ENCODE measurements around the gene AGBL4.

AGBL4 gene

DNA sequence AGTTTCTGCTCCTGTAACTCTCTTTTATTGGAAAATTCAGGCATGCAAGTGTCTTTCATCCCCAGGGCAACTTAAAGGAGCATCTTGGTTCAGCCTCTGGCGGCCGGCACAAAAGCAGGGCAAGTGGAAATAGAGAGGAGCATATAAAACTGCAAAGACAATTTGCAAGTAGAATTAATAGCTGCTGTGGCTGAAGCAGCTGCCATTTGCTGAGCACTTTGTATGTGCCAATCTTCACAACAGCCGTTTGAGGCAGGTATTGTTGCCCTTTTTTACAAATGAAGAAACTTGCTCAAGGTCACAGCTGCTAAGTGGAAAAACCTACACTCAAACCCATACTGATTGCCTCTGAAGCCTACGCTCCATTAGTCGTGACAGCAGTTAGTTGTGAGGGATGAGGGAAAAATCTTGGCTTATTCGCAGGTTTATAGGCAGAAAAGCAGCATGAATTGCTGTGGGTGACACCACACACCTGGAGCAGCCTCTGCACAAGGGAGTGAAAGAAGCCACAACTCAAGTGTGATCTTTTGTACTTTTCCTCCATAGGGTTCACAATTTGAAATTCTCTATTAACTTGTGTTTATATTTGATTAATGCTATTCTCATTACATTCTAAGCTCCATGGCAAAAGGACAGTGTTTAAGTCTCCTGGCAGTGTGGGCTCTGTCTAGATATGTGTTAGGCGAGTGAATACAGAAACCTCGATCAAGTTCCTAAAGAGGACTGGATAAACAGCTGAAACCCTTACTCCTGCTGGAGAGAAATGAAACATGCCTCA, 1148.0 kb downstream of the AGBL4 start:
- TF ChIP-seq ZBTB7A (IDR thresholded peaks at IDR 0.05; ENCODE audit: low read depth), result no peak

DNA sequence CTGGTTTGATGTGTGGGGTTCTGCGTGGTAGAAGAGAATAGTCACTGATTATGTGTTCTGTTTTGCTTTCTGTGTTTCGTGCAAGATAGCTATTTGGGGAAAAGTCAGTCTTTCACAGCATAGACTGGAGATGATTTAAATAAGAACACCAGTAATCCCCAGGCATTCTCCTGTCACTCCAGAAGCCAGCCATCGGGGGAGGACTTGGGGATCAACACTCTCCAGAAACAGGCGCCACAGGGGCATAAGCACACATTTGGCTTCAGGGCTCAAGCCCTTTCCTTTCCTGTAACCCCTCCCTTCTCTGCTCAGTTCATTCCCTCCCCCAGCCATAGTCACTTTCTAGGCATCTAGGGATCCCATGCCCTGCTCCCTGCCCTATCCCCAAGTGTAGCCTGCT, 1149.8 kb downstream of the AGBL4 start:
- TF ChIP-seq, protein P1, sequence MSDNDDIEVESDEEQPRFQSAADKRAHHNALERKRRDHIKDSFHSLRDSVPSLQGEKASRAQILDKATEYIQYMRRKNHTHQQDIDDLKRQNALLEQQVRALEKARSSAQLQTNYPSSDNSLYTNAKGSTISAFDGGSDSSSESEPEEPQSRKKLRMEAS (IDR thresholded peaks at IDR 0.05), result no peak
- TF ChIP-seq RAD21 (IDR thresholded peaks at IDR 0.05; ENCODE audit: low read depth) (no peak), CREB1 (IDR thresholded peaks at IDR 0.05; ENCODE audit: low read depth) (no peak), TEAD4 (IDR thresholded peaks at IDR 0.05) (no peak), TCF12 (IDR thresholded peaks at IDR 0.05; ENCODE audit: low read depth) (no peak), EP300 (IDR thresholded peaks at IDR 0.05; ENCODE audit: borderline replicate concordance) (no peak), YY1 (IDR thresholded peaks at IDR 0.05; ENCODE audit: low read depth) (no peak), NFIC (IDR thresholded peaks at IDR 0.05) (no peak), TAF1 (IDR thresholded peaks at IDR 0.05; ENCODE audit: low read depth) (no peak), FOXM1 (IDR thresholded peaks at IDR 0.05; ENCODE audit: borderline replicate concordance, low read depth) (no peak), CEBPB (IDR thresholded peaks at IDR 0.05) (no peak)

DNA sequence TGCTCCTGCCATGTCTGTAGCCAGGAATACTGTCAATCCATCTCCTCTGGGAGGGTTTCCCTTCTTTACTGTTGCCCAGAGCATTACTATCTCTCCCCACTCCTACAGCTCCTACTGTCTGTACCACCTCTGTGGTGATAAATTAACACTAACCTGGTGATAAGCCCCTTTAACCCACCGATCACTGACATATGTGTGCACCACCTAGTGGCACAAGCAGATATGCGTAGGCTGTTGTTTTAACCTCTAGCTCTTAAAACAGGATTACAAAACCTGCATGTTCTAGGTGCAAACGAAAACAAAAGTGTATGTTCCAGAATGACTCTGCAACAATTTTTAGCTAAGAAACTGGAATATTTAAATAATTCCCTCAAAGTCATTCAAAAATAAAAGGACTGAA, 1153.2 kb downstream of the AGBL4 start:
- TF ChIP-seq, protein P2, sequence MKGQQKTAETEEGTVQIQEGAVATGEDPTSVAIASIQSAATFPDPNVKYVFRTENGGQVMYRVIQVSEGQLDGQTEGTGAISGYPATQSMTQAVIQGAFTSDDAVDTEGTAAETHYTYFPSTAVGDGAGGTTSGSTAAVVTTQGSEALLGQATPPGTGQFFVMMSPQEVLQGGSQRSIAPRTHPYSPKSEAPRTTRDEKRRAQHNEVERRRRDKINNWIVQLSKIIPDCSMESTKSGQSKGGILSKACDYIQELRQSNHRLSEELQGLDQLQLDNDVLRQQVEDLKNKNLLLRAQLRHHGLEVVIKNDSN (IDR thresholded peaks at IDR 0.05), result no peak
- TF ChIP-seq TEAD4 (IDR thresholded peaks at IDR 0.05) (no peak), TCF12 (IDR thresholded peaks at IDR 0.05; ENCODE audit: low read depth) (no peak), TAF1 (IDR thresholded peaks at IDR 0.05; ENCODE audit: low read depth) (no peak), FOXM1 (IDR thresholded peaks at IDR 0.05; ENCODE audit: borderline replicate concordance, low read depth) (no peak), EGR1 (IDR thresholded peaks at IDR 0.05) (no peak), ZBTB7A (IDR thresholded peaks at IDR 0.05; ENCODE audit: low read depth) (no peak), NFIC (IDR thresholded peaks at IDR 0.05) (no peak), CEBPB (IDR thresholded peaks at IDR 0.05) (no peak), EP300 (IDR thresholded peaks at IDR 0.05; ENCODE audit: borderline replicate concordance) (no peak), CREB1 (IDR thresholded peaks at IDR 0.05; ENCODE audit: low read depth) (no peak)
- TF ChIP-seq, protein P3, sequence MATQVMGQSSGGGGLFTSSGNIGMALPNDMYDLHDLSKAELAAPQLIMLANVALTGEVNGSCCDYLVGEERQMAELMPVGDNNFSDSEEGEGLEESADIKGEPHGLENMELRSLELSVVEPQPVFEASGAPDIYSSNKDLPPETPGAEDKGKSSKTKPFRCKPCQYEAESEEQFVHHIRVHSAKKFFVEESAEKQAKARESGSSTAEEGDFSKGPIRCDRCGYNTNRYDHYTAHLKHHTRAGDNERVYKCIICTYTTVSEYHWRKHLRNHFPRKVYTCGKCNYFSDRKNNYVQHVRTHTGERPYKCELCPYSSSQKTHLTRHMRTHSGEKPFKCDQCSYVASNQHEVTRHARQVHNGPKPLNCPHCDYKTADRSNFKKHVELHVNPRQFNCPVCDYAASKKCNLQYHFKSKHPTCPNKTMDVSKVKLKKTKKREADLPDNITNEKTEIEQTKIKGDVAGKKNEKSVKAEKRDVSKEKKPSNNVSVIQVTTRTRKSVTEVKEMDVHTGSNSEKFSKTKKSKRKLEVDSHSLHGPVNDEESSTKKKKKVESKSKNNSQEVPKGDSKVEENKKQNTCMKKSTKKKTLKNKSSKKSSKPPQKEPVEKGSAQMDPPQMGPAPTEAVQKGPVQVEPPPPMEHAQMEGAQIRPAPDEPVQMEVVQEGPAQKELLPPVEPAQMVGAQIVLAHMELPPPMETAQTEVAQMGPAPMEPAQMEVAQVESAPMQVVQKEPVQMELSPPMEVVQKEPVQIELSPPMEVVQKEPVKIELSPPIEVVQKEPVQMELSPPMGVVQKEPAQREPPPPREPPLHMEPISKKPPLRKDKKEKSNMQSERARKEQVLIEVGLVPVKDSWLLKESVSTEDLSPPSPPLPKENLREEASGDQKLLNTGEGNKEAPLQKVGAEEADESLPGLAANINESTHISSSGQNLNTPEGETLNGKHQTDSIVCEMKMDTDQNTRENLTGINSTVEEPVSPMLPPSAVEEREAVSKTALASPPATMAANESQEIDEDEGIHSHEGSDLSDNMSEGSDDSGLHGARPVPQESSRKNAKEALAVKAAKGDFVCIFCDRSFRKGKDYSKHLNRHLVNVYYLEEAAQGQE (IDR thresholded peaks at IDR 0.05; ENCODE audit: low read depth), result no peak
- TF ChIP-seq, protein P1 (IDR thresholded peaks at IDR 0.05), result no peak

DNA sequence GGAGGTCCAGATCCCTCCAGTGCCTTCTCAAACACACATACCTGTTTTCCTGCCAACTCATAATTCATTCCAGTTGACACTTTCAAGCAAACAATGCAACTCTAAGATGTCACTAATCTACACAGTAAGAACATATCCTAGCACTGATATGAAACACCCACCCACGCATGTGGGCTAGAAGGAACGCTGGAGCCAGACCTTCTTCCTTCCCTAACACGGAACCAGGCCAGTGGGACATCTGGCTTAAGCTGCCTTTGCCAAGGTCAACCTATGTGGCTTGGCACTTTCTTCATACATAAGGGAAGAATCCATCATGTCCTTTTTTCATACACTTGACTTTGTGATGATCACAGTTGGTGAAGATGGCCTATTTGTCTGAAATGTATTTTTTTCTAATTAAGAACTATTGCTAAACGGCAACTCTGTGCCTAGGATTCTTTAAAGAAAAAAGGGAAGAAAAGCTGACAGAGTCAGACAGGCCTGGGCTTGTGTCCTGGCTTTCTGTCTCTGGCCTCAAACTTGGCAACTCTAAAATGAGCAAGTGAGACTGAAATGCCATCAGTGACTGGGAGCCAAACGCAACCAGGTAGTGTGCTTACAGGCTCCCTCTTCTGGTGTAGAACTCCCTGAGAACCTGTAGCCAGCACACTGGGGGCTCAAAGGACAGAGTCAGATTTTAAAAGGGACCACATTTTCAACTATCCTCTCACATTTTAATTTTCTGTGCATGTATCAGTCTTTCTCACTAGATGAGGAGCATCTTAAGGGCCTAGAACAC, 1154.4 kb downstream of the AGBL4 start:
- no peak for TF ChIP-seq CEBPB (IDR thresholded peaks at IDR 0.05)
- TF ChIP-seq TCF12 (IDR thresholded peaks at IDR 0.05; ENCODE audit: low read depth), result no peak
- no peak for TF ChIP-seq ZBTB7A (IDR thresholded peaks at IDR 0.05; ENCODE audit: low read depth)
- no peak for TF ChIP-seq RAD21 (IDR thresholded peaks at IDR 0.05; ENCODE audit: low read depth)
- TF ChIP-seq, protein P1 (IDR thresholded peaks at IDR 0.05), result no peak

DNA sequence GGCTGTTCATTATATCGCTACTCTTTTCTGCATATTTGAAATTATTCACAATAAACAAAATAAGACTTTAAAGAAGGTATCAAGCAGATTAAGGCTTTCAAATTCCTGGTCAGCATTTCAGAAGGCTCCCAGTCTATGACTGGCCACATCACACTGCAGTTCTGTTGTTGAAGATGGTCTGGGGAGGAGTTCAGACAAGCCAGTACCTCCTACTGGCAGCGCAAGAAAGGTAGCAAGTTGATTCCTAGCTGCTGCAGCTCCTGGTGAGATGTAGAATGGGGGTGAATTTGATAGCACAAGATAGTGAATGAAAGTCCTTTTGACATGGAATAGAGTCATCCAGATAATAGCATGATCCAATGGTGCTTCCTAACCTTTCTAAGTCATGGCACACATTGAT, 1158.8 kb downstream of the AGBL4 start:
- no peak for TF ChIP-seq TEAD4 (IDR thresholded peaks at IDR 0.05)
- no peak for TF ChIP-seq TCF12 (IDR thresholded peaks at IDR 0.05; ENCODE audit: low read depth)
- TF ChIP-seq, protein P1 (IDR thresholded peaks at IDR 0.05), result no peak
- TF ChIP-seq, protein P3 (IDR thresholded peaks at IDR 0.05; ENCODE audit: low read depth), result no peak
- TF ChIP-seq CEBPB (IDR thresholded peaks at IDR 0.05), result no peak
- TF ChIP-seq RAD21 (IDR thresholded peaks at IDR 0.05; ENCODE audit: low read depth), result no peak
- TF ChIP-seq YY1 (IDR thresholded peaks at IDR 0.05; ENCODE audit: low read depth), result no peak
- TF ChIP-seq ZBTB7A (IDR thresholded peaks at IDR 0.05; ENCODE audit: low read depth), result no peak
- TF ChIP-seq, protein P2 (IDR thresholded peaks at IDR 0.05), result no peak
- no peak for TF ChIP-seq EGR1 (IDR thresholded peaks at IDR 0.05)
- no peak for TF ChIP-seq FOXM1 (IDR thresholded peaks at IDR 0.05; ENCODE audit: borderline replicate concordance, low read depth)

Data from Ishikawa (cell line).